ENCODE data around the gene AAGAB.

The AAGAB gene

DNA sequence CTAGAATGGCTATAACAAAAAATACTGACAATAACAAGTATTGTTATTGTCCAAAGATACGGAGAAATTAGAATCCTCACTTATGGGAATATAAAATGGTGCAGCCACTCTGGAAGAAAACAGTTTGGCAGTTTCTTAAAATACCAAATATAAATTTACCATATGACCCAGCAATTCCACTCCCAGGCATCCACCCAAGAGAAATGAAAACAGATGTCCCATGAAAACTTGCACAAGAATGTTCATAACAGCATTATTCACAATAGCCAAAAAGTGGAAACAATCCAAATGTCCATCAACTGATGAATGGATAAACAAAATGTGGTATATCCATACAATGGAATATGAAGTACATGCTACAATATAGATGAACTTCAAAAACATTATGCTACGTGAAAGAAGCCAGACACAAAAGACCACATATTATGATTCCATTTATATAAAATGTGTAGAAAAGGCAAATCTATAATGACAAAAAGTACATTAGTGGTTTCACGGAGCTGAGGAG lies 9.4 kb downstream of the AAGAB start:
- Histone ChIP-seq H3K27ac (no peak overlapping the region), H3K27me3 (replicated peaks) (no peaks in the 10 kb centered on the region), H3K36me3 (replicated peaks) (peaks cover 2% of the 10 kb centered on the region), H3K4me3 (ENCODE audit: low read depth, low read length) (no peak overlapping the region)
- TF ChIP-seq, protein P1, sequence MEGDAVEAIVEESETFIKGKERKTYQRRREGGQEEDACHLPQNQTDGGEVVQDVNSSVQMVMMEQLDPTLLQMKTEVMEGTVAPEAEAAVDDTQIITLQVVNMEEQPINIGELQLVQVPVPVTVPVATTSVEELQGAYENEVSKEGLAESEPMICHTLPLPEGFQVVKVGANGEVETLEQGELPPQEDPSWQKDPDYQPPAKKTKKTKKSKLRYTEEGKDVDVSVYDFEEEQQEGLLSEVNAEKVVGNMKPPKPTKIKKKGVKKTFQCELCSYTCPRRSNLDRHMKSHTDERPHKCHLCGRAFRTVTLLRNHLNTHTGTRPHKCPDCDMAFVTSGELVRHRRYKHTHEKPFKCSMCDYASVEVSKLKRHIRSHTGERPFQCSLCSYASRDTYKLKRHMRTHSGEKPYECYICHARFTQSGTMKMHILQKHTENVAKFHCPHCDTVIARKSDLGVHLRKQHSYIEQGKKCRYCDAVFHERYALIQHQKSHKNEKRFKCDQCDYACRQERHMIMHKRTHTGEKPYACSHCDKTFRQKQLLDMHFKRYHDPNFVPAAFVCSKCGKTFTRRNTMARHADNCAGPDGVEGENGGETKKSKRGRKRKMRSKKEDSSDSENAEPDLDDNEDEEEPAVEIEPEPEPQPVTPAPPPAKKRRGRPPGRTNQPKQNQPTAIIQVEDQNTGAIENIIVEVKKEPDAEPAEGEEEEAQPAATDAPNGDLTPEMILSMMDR (IDR thresholded peaks at IDR 0.05; ENCODE audit: low read depth, low read length, missing control alignments), result no peak
- DNase-seq, result no peak
- in situ Hi-C loops (cut with HindIII; ENCODE audit: low pct_ligation_motif_present, low sequenced_read_pairs), result no loop called here

DNA sequence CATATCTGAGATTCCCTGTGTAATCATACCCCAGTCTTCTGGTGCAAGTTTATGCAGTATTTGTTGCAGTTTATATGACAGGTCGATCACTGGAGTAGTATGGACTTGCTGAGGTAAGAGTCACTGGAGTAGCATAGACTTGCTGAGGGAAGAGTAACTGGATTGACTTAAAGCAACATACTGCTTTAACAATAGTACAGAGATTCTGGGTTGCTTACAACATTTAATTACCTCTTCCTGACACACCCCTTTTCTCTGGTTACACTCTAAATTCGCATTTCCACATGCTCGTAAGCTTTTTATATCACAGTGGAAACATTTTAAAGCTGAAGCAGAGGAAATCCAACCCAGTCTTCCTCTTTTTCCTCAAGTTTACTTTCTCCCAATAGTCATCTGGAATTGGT lies 11.8 kb downstream of the AAGAB start:
- in situ Hi-C loops (cut with HindIII; ENCODE audit: low pct_ligation_motif_present, low sequenced_read_pairs), result no loop called here
- TF ChIP-seq, protein P1 (IDR thresholded peaks at IDR 0.05; ENCODE audit: low read depth, low read length, missing control alignments), result no peak
- Histone ChIP-seq H3K4me3 (ENCODE audit: low read depth, low read length) (no peak overlapping the region), H3K27me3 (replicated peaks) (no peaks in the 10 kb centered on the region), H3K27ac (no peak overlapping the region), H3K36me3 (replicated peaks) (peaks cover 2% of the 10 kb centered on the region)
- no peak for DNase-seq

DNA sequence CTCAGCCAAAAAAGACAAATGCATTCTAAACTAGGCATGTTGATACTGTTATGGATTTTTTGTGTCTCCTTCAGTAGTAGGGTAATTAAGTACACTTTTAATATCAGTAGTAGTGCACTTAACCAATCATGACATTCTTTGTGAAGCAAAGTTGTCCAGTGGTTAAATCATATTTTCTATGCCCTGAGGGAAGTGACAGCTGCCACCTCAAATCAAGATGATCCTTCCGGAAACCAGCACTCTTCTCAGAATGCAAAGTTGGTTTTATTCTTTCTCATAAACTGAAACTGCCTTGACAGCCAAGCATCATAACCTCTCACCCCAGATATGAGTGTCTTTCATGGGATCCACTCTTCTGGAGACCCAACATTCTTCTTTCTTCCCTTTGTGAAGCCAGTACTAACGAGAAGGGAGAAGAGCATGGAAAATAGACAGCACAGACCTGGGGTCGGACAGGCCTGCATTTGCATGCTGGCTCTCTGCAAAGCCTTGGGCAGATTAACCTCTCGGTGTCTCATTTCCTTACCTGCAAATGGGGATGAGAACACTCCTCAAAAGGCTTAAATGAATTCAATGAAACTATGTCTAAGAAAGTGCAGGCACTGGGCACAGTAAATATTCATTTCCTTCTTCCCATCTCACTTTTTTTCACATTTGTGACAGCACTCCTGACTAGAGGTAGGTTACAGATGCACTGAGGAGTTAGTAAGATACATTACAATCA lies 13.2 kb downstream of the AAGAB start:
- Histone ChIP-seq H3K27me3 (replicated peaks) (no peaks in the 10 kb centered on the region), H3K4me3 (ENCODE audit: low read depth, low read length) (no peak overlapping the region), H3K36me3 (replicated peaks) (peaks cover under 1% of the 10 kb centered on the region), H3K27ac (no peak overlapping the region)
- no peak for DNase-seq
- in situ Hi-C loops (cut with HindIII; ENCODE audit: low pct_ligation_motif_present, low sequenced_read_pairs), result no loop called here
- TF ChIP-seq, protein P1 (IDR thresholded peaks at IDR 0.05; ENCODE audit: low read depth, low read length, missing control alignments), result no peak

DNA sequence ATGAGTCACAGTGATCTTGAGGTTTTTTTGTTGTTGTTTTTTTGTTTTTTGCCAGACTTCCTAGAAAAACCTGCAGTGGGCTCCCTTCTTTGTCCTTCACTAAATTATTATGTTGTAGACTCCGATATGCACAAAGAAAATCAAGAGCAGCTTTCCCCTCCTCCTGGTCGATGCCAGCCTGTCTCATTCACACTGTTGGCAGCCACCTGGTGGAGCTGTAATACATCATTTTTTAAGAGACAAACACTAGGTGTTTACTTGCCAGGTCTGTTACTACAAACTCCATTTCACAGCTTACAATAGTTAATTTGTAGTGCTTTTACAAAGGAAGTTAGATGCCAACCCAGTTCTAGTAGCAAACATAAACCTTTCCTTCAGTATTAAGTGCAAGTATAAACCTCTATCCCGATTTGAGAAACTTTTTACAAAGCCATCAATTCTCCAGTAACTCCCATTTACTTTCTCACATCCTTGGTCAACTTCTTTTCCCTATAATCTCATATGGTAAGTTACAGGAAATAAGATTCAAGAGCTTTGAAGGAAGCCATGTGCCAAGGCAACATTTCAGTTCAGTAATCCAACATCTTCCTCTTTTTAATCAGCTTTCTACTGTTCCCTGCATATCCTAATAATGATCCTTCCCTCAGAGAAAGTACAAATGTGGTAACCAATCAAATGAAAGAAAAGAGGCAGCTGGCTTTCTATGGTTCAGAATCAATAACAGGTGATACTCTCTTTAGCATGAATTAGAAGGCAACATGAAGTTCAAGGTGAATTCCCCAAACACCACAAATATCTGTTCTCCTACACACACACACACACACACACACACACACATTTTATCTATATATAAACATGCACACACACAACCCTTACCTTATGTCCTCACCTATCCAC lies 14.0 kb downstream of the AAGAB start:
- TF ChIP-seq, protein P1 (IDR thresholded peaks at IDR 0.05; ENCODE audit: low read depth, low read length, missing control alignments), result peak; percentile 43
- no peak overlapping the region for H3K27ac ChIP-seq

DNA sequence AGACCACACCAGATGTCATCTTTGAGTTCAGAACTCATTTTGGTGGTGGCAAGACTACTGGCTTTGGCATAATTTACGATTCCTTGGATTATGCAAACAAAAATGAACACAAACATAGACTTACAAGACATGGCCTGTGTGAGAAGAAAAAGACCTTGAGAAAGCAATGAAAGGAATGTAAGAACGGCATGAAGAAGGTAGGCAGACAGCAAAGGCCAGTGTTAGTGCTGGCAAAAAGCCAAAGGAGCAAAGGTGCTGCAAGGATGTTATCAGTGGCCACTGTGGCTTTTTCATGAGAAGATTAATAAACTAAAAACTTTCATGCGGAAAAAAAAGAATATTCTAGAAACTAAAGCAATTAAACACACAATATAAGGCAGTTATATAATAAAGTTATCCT lies 21.9 kb downstream of the AAGAB start:
- no peak overlapping the region for H3K4me3 ChIP-seq (ENCODE audit: low read depth, low read length)
- in situ Hi-C loops (cut with HindIII; ENCODE audit: low pct_ligation_motif_present, low sequenced_read_pairs), result no loop called here
- H3K27ac ChIP-seq, result no peak overlapping the region
- H3K36me3 ChIP-seq (replicated peaks), result peaks cover 17% of the 10 kb centered on the region
- TF ChIP-seq, protein P1 (IDR thresholded peaks at IDR 0.05; ENCODE audit: low read depth, low read length, missing control alignments), result no peak
- no peak for DNase-seq
- H3K27me3 ChIP-seq (replicated peaks), result no peaks in the 10 kb centered on the region

More for the DNA sequence above, 14.0 kb downstream of the AAGAB start:
- H3K27me3 ChIP-seq (replicated peaks), result no peaks in the 10 kb centered on the region
- in situ Hi-C loops (cut with HindIII; ENCODE audit: low pct_ligation_motif_present, low sequenced_read_pairs), result no loop called here
- DNase-seq, result no peak
- peaks cover 2% of the 10 kb centered on the region for H3K36me3 ChIP-seq (replicated peaks)
- no peak overlapping the region for H3K4me3 ChIP-seq (ENCODE audit: low read depth, low read length)
